Pancreas (tissue), 10 donors: ENCODE data around the gene AMPD3. TPM values are rescaled to one million over a fixed set of nuclear protein-coding genes. Genes with fewer than 3 reads are reported as not detected.

Experiments
- ATAC-seq, 4 donors: fragments of 200-7000 bp; cut with Tn5 transposase; one replicate each; pipeline versions ENCODE4 v1.8.0 to v1.9.1; 2020; ENCODE audit warnings: mild to moderate bottlenecking in 4 of 4, moderate library complexity in 4 of 4
- DNase-seq, 6 donors: peaks; one replicate each; pipeline ENCODE4 v3.0.0-alpha.2; 2020
- FAIRE-seq: peaks from 2 replicates; lab custom pipeline; 2012; peaks lifted over from hg19 to GRCh38; lab: Jason Lieb, UNC
- H3K27ac ChIP-seq, 4 donors: fragments of 200-600 bp; sonication (generic); 1 replicate in 3 of 4; 2 replicates in 1 of 4; pipeline versions ENCODE4 v1.5.0 to v1.8.0; 2020
- H3K27me3 ChIP-seq, 4 donors: fragments of 200-600 bp; one replicate each; pipeline ENCODE4 v1.8.0; 2021
- H3K36me3 ChIP-seq, 3 donors: fragments of 200-600 bp; sonication (generic) in 1 of 3; one replicate each; pipeline versions ENCODE4 v1.5.0 to v1.8.0; 2020 to 2021
- H3K4me1 ChIP-seq, 3 donors: fragments of 200-600 bp; one replicate each; pipeline ENCODE4 v1.8.0; 2021
- H3K4me3 ChIP-seq, 4 donors: fragments of 200-600 bp; sonication (generic) in 2 of 4; one replicate each; pipeline versions ENCODE4 v1.5.0 to v1.8.0; 2020 to 2021
- H3K9me3 ChIP-seq, 4 donors: fragments of 200-600 bp; one replicate each; pipeline ENCODE4 v1.8.0; 2021
- CTCF ChIP-seq, 4 donors: fragments of 200-600 bp; sonication (generic) in 3 of 4; IDR thresholded peaks; one replicate each; pipeline versions ENCODE4 v1.5.0 to v1.8.0; 2021; ENCODE audit warnings: antibody characterized with exemption in 4 of 4
- WGBS, 2 donors: extraction: QIAGEN DNeasy Blood & Tissue Kit; methylation state at CpG; one replicate each; pipeline ENCODE4 v1.1.7; 2013; 5-methylcytosine and 5-hydroxymethylcytosine counted together
- intact Hi-C, 3 donors: fragments of 100-400 bp; cut with DNase I; formaldehyde crosslinking; loops; one replicate each; pipeline versions ENCODE4 v1.11.1 to v1.14.2; 2022
- polyA plus RNA-seq, 2 donors: library from polyadenylated mRNA; stranded (reverse); fragments of 200-250 nt; gene quantifications; one replicate each; pipeline ENCODE4 v1.2.3, GENCODE V29; 2013
- total RNA-seq, 6 donors: library from RNA; stranded (reverse); fragmentation: NEBNext Ultra II Directional in 4 of 6; extraction: Animal tissue kit (Norgen Biotek cat#: 25700) in 4 of 6; gene quantifications; one replicate each; pipeline versions ENCODE4 v1.2.1 to v1.2.4, GENCODE V29; 2021 to 2023
- donor health status: healthy with polysubstance abuse.
- donor health status: DM: no; HTN: no; CAD: no; lungs with moderate emphysema.
- donor health status: DM: no; HTN: no; CAD: no.
- donor health status: control.
- donor health status: control.
- donor health status: Bipolar disorder and iron deficiency.
- donor health status: DM: yes; HTN: yes; CAD: no.
- donor health status: DM: no; HTN: no; CAD: no.
- donor health status: DM: no; HTN: no; CAD: no.
- donor health status: DM: yes; HTN: yes; CAD: no.

Gene AMPD3
- total and polyA plus RNA-seq, 8 donors, result 2.7 to 10.0 (median 3.7) TPM

DNA sequence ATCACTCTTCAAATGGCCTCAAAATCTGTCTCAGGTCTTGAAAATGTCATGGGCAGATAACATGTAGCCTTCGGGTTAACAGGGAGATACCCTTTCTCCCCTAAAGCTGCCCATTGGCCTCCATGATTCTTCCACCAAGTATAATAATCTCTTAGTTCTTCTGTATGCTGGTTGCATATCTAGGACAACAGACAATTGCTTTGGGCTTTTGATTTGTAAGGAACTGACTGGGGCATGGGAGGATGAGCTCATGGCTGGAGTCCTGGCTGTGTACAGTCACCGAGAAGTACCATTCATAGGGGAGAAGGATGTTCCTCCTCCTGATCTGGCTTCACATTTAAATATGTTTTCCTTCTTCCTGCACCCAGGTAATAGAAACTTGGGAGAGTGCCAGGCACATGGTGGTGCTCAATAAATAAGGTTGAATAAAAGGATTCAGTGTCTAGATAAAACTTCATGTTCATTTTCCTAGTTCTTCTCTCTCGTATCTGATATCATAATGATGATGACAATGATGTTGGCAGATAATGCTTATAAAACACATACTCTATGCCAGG lies 2.8 kb upstream of the AMPD3 start:
- H3K36me3 ChIP-seq, result no peaks in the 10 kb centered on the region
- no peak overlapping the region for H3K4me3 ChIP-seq
- no peak overlapping the region for H3K27ac ChIP-seq
- H3K27me3 ChIP-seq, result no peaks in the 10 kb centered on the region
- intact Hi-C loops, result no loop called here
- H3K4me1 ChIP-seq, result no peaks in the 10 kb centered on the region
- H3K9me3 ChIP-seq, result no peaks in the 10 kb centered on the region
- ATAC-seq (no peak), FAIRE-seq (no peak), DNase-seq (no peak)
- no peak for TF ChIP-seq CTCF (IDR thresholded peaks at IDR 0.05)
- 81% methylated on average over 3 of the region's 3 CpGs for WGBS, 2 donors

DNA sequence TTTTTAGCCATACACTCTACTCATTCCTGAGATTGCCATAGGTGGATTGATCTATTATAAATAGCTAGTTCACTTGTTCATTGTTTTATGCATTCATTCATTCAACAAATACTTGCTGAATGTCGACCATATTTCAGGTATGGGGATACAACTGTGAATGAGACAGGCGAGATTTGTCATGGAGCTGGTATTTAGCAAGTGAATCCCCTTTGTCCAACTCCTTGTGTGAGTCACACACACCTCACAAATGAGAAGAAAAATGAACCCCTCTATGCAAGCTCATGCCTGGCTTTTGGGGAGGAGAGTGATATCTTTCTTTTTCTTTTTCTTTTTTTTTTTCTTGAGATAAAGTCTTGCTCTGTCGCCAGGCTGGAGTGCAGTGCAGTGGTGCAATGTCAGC lies 1.8 kb upstream of the AMPD3 start:
- Histone ChIP-seq H3K27me3 (no peaks in the 10 kb centered on the region), H3K4me1 (no peaks in the 10 kb centered on the region), H3K4me3 (no peak overlapping the region), H3K27ac (no peak overlapping the region), H3K36me3 (no peaks in the 10 kb centered on the region), H3K9me3 (no peaks in the 10 kb centered on the region)
- ATAC-seq, result no peak
- WGBS, 2 donors, result 90 to 92% methylated on average over 3 of the region's 3 CpGs
- intact Hi-C loops, result no loop called here
- no peak for DNase-seq
- no peak for FAIRE-seq
- no peak for TF ChIP-seq CTCF (IDR thresholded peaks at IDR 0.05)

GRCh38 chr11:10455637-10456487 lies 798 bp downstream of the AMPD3 start:
- DNase-seq (peak in 1 of 6 donors; percentile 51), FAIRE-seq (no peak), ATAC-seq (peak in 3 of 4 donors; percentile 50 to 70 (median 60))
- WGBS, 2 donors, result 35 to 42% methylated on average over 18 of the region's 18 CpGs
- no peak for TF ChIP-seq CTCF (IDR thresholded peaks at IDR 0.05)
- Histone ChIP-seq H3K27ac (peak overlapping the region in 2 of 4 donors; percentile 23 to 53), H3K27me3 (no peaks in the 10 kb centered on the region), H3K4me1 (no peaks in the 10 kb centered on the region), H3K4me3 (peak overlapping the region in 1 of 4 donors; percentile 34), H3K9me3 (no peaks in the 10 kb centered on the region), H3K36me3 (no peaks in the 10 kb centered on the region)
- intact Hi-C loops, result no loop called here

DNA sequence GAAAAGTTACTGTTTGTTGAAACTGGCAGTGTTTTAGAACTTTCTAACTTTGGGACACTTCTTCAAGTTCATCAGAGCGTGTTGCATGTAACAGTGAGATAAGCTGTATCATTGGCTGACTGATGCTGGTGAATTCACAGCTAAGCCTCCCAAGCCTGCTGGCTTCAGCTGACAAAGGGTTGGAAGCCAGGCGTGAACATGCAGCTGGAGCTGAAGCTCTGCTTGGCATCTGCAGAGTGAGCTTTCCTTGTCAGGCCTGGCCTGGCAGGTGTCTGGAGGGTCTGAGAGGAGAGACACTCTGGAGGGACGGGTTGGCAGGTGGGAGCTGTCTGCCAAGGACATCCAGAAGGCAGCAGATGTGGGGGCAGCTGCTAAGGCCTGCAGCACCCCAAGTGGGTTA lies 1.5 kb downstream of the AMPD3 start:
- no peaks in the 10 kb centered on the region for H3K36me3 ChIP-seq
- H3K4me3 ChIP-seq, result peak overlapping the region in 1 of 4 donors; percentile 34
- no peaks in the 10 kb centered on the region for H3K4me1 ChIP-seq
- H3K9me3 ChIP-seq, result no peaks in the 10 kb centered on the region
- 76 to 84% methylated on average over 3 of the region's 3 CpGs for WGBS, 2 donors
- FAIRE-seq (no peak), ATAC-seq (no peak), DNase-seq (no peak)
- no peaks in the 10 kb centered on the region for H3K27me3 ChIP-seq
- intact Hi-C loops, result no loop called here
- H3K27ac ChIP-seq, result peak overlapping the region in 1 of 4 donors; percentile 53
- TF ChIP-seq CTCF (IDR thresholded peaks at IDR 0.05), result no peak

GRCh38 chr11:10457901-10458300 lies 2.8 kb downstream of the AMPD3 start:
- ATAC-seq, result no peak
- no peak for TF ChIP-seq CTCF (IDR thresholded peaks at IDR 0.05)
- Histone ChIP-seq H3K27me3 (no peaks in the 10 kb centered on the region), H3K4me3 (peak overlapping the region in 1 of 4 donors; percentile 0), H3K27ac (no peak overlapping the region), H3K9me3 (no peaks in the 10 kb centered on the region), H3K36me3 (no peaks in the 10 kb centered on the region), H3K4me1 (no peaks in the 10 kb centered on the region)
- no peak for FAIRE-seq
- intact Hi-C loops, result no loop called here
- no peak for DNase-seq
